Transverse colon (tissue), 4 donors: Measurements from ENCODE around the gene HIGD1A. TPM values are rescaled to one million over a fixed set of nuclear protein-coding genes. Genes with fewer than 3 reads are reported as not detected.

ENCODE experiments used
- DNase-seq: peaks from one replicate; pipeline ENCODE4 v3.0.0-alpha.2; 2019
- H3K27ac ChIP-seq, 4 donors: fragments of 200-600 bp; sonication (generic); 2 replicates each; pipeline ENCODE4 v1.5.1; 2016 to 2018; ENCODE audit warnings: inconsistent platforms in 4 of 4
- H3K27me3 ChIP-seq: fragments of 200-600 bp; sonication (generic); 2 replicates; pipeline ENCODE4 v1.5.1; 2017; ENCODE audit warnings: inconsistent platforms
- H3K36me3 ChIP-seq, 4 donors: fragments of 200-600 bp; sonication (generic); 2 replicates each; pipeline ENCODE4 v1.5.1; 2017 to 2019; ENCODE audit warnings: inconsistent platforms in 4 of 4
- H3K4me1 ChIP-seq, 4 donors: fragments of 200-600 bp; sonication (generic); 2 replicates each; pipeline ENCODE4 v1.5.1; 2017 to 2020; ENCODE audit warnings: inconsistent platforms in 4 of 4
- H3K4me3 ChIP-seq, 4 donors: fragments of 200-600 bp; sonication (generic); 1 replicate in 1 of 4; 2 replicates in 3 of 4; pipeline versions ENCODE4 v1.5.1 to v1.6.1; 2017 to 2019; ENCODE audit warnings: inconsistent platforms in 4 of 4
- H3K9me3 ChIP-seq, 2 donors: fragments of 200-600 bp; sonication (generic); 2 replicates each; pipeline ENCODE4 v1.5.1; 2017 to 2019; ENCODE audit warnings: inconsistent platforms in 2 of 2
- CTCF ChIP-seq, 5 experiments: fragments of 200-600 bp in 3 of 5; fragments of 450-650 bp in 2 of 5; sonication (generic) in 3 of 5; IDR thresholded peaks; 1 replicate in 2 of 5; 2 replicates in 3 of 5; pipeline ENCODE4 v1.5.1; 2016 to 2017; ENCODE audit warnings: antibody characterized with exemption in 5 of 5, inconsistent platforms in 3 of 5, mild to moderate bottlenecking in 2 of 5, moderate library complexity in 1 of 5
- EP300 ChIP-seq: sonication (generic); formaldehyde crosslinking; IDR thresholded peaks from one replicate; pipeline ENCODE4 v1.6.1; 2017; ENCODE audit warnings: antibody characterized with exemption, low read depth
- POLR2A ChIP-seq: fragments of 450-650 bp; IDR thresholded peaks from one replicate; pipeline ENCODE4 v1.6.1; 2016; ENCODE audit warnings: antibody characterized with exemption, mild to moderate bottlenecking, moderate library complexity
- POLR2AphosphoS5 ChIP-seq, 3 donors: sonication (generic); formaldehyde crosslinking; IDR thresholded peaks; one replicate each; pipeline ENCODE4 v1.6.1; 2016; ENCODE audit warnings: antibody characterized with exemption in 3 of 3
- WGBS, 2 donors: methylation state at CpG; one replicate each; pipeline ENCODE4 v1.1.5; 2018; ENCODE audit warnings: low coverage in 1 of 2; 5-methylcytosine and 5-hydroxymethylcytosine counted together
- in situ Hi-C, 4 donors: fragments of 200-750 bp; cut with MboI; loops; one replicate each; pipeline versions ENCODE4 v1.15.0 to v1.15.1; 2017; ENCODE audit warnings: low sequenced_read_pairs in 3 of 4, low pct_ligation_motif_present in 1 of 4, low pct_unique_long_range_greater_than_20kb in 1 of 4
- intact Hi-C: fragments of 100-400 bp; cut with DNase I; formaldehyde crosslinking; loops from one replicate; pipeline ENCODE4 v1.15.1; 2023; ENCODE audit warnings: low total_unique reads
- total RNA-seq, 4 donors: library from RNA; depleted of rRNA; stranded (reverse); fragments of >200 nt; gene quantifications; one replicate each; pipeline ENCODE4 v1.1.0, GENCODE V29; 2016

HIGD1A gene
- total RNA-seq, 4 donors from 2014 or later = 41.4 to 518 (median 379) TPM

GRCh38 chr3:42829083-42829627, 24.9 kb upstream of the HIGD1A start:
- in situ Hi-C loops = no loop called here
- DNase-seq = peak; percentile 74
- Histone ChIP-seq H3K4me1 (peaks cover 0 to 43% (median 23%) of the 10 kb centered on the region in 4 donors), H3K27me3 (no peaks in the 10 kb centered on the region), H3K4me3 (no peak overlapping the region), H3K36me3 (no peaks in the 10 kb centered on the region), H3K27ac (peak overlapping the region; percentile 76 to 86 (median 82)), H3K9me3 (no peaks in the 10 kb centered on the region)
- WGBS, 2 donors = 51 to 69% methylated on average over 2 to 5 of the region's 5 CpGs
- TF ChIP-seq POLR2AphosphoS5 (IDR thresholded peaks at IDR 0.05) (peak in 2 of 3 donors; percentile 71 to 79), EP300 (peak; percentile 27), POLR2A (no peak), CTCF (IDR thresholded peaks at IDR 0.05) (no peak)
- intact Hi-C loops = no loop called here

DNA sequence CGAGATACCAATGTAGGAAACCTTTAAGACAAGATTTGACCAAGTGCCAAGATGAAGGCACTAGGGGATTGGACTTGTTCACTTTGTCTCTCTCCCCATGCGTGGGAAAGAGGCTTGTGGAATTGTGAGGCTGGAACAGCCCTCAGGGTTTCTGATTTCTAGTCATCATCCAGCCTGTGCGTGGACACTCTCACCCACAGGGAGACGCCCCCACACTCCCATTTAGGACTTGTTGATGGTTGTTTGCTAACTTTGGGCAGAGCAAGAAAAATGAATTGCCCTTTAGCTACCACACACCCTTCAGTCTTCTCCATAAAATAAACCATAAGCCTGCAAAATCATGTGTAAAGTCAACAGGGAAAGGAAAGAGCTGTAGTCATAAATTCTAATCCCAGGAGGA, 23.4 kb upstream of the HIGD1A start:
- Histone ChIP-seq H3K27ac (peak overlapping the region; percentile 74 to 86 (median 80)), H3K9me3 (no peaks in the 10 kb centered on the region), H3K36me3 (no peaks in the 10 kb centered on the region), H3K4me3 (no peak overlapping the region), H3K4me1 (peaks cover 0 to 53% (median 23%) of the 10 kb centered on the region in 4 donors), H3K27me3 (no peaks in the 10 kb centered on the region)
- WGBS, 2 donors = 40% methylated on average over 4 of the region's 4 CpGs; no CpG with 5 or more reads in 1 of the 2 donors
- intact Hi-C loops (no loop called here), in situ Hi-C loops (no loop called here)
- DNase-seq = peak; percentile 76
- TF ChIP-seq POLR2AphosphoS5 (IDR thresholded peaks at IDR 0.05) = peak in 2 of 3 donors; percentile 36 to 69
- no peak for TF ChIP-seq CTCF (IDR thresholded peaks at IDR 0.05)

DNA sequence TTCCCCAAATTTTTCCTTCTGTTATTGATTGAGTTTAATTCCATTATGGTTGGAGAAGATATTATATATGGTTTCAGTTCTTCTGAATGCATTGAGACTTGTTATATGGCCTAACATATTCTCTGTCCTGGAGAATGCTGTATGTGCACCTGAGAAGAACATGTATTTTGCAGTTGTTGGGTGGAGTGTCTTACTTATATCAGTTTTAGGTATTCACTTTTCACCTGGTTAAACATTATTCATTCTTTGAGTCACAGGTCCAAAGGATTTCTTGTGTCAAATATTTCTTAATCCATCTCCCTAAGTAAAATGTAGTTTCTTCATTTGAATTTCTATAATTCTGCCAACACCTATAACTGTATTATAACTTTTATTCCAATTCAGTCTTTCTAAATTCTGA, 22.7 kb upstream of the HIGD1A start:
- H3K36me3 ChIP-seq = no peaks in the 10 kb centered on the region
- intact Hi-C loops = no loop called here
- peak in 2 of 3 donors; percentile 58 to 85 for TF ChIP-seq POLR2AphosphoS5 (IDR thresholded peaks at IDR 0.05)
- peak; percentile 33 for TF ChIP-seq POLR2A
- TF ChIP-seq CTCF (IDR thresholded peaks at IDR 0.05) = no peak
- in situ Hi-C loops = no loop called here
- H3K27me3 ChIP-seq = no peaks in the 10 kb centered on the region
- DNase-seq = no peak
- peaks cover 0 to 54% (median 23%) of the 10 kb centered on the region in 4 donors for H3K4me1 ChIP-seq
- peak overlapping the region; percentile 74 to 86 (median 80) for H3K27ac ChIP-seq
- H3K4me3 ChIP-seq = no peak overlapping the region
- no peaks in the 10 kb centered on the region for H3K9me3 ChIP-seq

GRCh38 chr3:42826141-42826540, 21.9 kb upstream of the HIGD1A start:
- in situ Hi-C loops = no loop called here
- intact Hi-C loops = no loop called here
- H3K9me3 ChIP-seq = no peaks in the 10 kb centered on the region

More at GRCh38 chr3:42826141-42826540, 21.9 kb upstream of the HIGD1A start:
- Histone ChIP-seq H3K27me3 (no peaks in the 10 kb centered on the region), H3K27ac (peak overlapping the region in 1 of 4 donors; percentile 74), H3K4me3 (no peak overlapping the region), H3K36me3 (no peaks in the 10 kb centered on the region), H3K4me1 (peaks cover 0 to 54% (median 24%) of the 10 kb centered on the region in 4 donors)
- no peak for DNase-seq
- TF ChIP-seq POLR2A (no peak), POLR2AphosphoS5 (IDR thresholded peaks at IDR 0.05) (no peak), CTCF (IDR thresholded peaks at IDR 0.05) (no peak), EP300 (no peak)
